Spleen (tissue), 11 donors: ENCODE measurements around the gene SUPT3H. TPM values are rescaled to one million over a fixed set of nuclear protein-coding genes. Genes with fewer than 3 reads are reported as not detected.
"Not testable (repeated sequence)": the region's sequence is repeated elsewhere in the genome, so short reads cannot be mapped to it uniquely, and the experiment has no call there.

ENCODE experiments used
- DNase-seq: peaks from one replicate; pipeline ENCODE4 v3.0.0-alpha.2; 2020
- H3K27ac ChIP-seq, 8 donors: fragments of 200-600 bp; sonication (generic) in 7 of 8; 1 replicate in 4 of 8; 2 replicates in 4 of 8; pipeline versions ENCODE4 v1.5.0 to v1.8.0; 2016 to 2021; ENCODE audit warnings: inconsistent platforms in 4 of 8, mild to moderate bottlenecking in 4 of 8, moderate library complexity in 1 of 8
- H3K27me3 ChIP-seq, 7 donors: fragments of 200-600 bp; sonication (generic) in 6 of 7; replicated peaks in 1 of 7; 1 replicate in 4 of 7; 2 replicates in 3 of 7; pipeline versions ENCODE4 v1.5.0 to v1.8.0; 2016 to 2021; ENCODE audit warnings: inconsistent platforms in 3 of 7, mild to moderate bottlenecking in 1 of 7
- H3K36me3 ChIP-seq, 6 donors: fragments of 200-600 bp; sonication (generic) in 5 of 6; 1 replicate in 4 of 6; 2 replicates in 2 of 6; pipeline versions ENCODE4 v1.5.0 to v1.8.0; 2016 to 2021; ENCODE audit warnings: inconsistent platforms in 2 of 6
- H3K4me1 ChIP-seq, 6 donors: fragments of 200-600 bp; sonication (generic) in 5 of 6; 1 replicate in 3 of 6; 2 replicates in 3 of 6; pipeline versions ENCODE4 v1.5.0 to v1.8.0; 2016 to 2021; ENCODE audit warnings: inconsistent platforms in 3 of 6
- H3K4me3 ChIP-seq, 8 donors: fragments of 200-600 bp; sonication (generic) in 7 of 8; 1 replicate in 4 of 8; 2 replicates in 4 of 8; pipeline versions ENCODE4 v1.5.0 to v1.8.0; 2016 to 2021; ENCODE audit warnings: inconsistent platforms in 4 of 8, mild to moderate bottlenecking in 4 of 8, moderate library complexity in 2 of 8
- H3K9me3 ChIP-seq, 8 donors: fragments of 200-600 bp; sonication (generic) in 7 of 8; 1 replicate in 4 of 8; 2 replicates in 4 of 8; pipeline versions ENCODE4 v1.5.0 to v1.8.0; 2016 to 2021; ENCODE audit warnings: inconsistent platforms in 4 of 8
- POLR2A ChIP-seq, 3 donors: fragments of 450-650 bp; IDR thresholded peaks; one replicate each; pipeline ENCODE4 v1.5.1; 2017; ENCODE audit warnings: antibody characterized with exemption in 3 of 3, mild to moderate bottlenecking in 1 of 3
- POLR2AphosphoS5 ChIP-seq, 3 donors: sonication (generic); formaldehyde crosslinking; IDR thresholded peaks; one replicate each; pipeline ENCODE4 v1.5.1; 2017; ENCODE audit warnings: antibody characterized with exemption in 3 of 3
- WGBS, 5 donors: extraction: QIAGEN DNeasy Blood & Tissue Kit in 3 of 5; methylation state at CpG; one replicate each; pipeline versions ENCODE4 v1.1.5 to v1.1.7; 2013 to 2018; 5-methylcytosine and 5-hydroxymethylcytosine counted together
- intact Hi-C: fragments of 100-400 bp; cut with DNase I; formaldehyde crosslinking; loops from one replicate; pipeline ENCODE4 v1.15.0; 2023; ENCODE audit warnings: low total_unique reads
- polyA plus RNA-seq, 3 donors: library from polyadenylated mRNA; stranded (reverse); fragments of 200-250 nt; gene quantifications; one replicate each; pipeline ENCODE4 v1.2.1, GENCODE V29; 2013
- total RNA-seq, 7 donors: library from RNA; depleted of rRNA in 3 of 7; stranded (reverse); fragments of >200 nt in 3 of 7; fragmentation: NEBNext Ultra II Directional in 4 of 7; extraction: Animal tissue kit (Norgen Biotek cat#: 25700) in 4 of 7; gene quantifications; one replicate each; pipeline versions ENCODE4 v1.1.0 to v1.2.1, GENCODE V29; 2016 to 2021
- TF ChIP-seq, protein P1 (sequence below), 11 experiments: fragments of 200-600 bp in 7 of 11; fragments of 450-650 bp in 4 of 11; sonication (generic) in 4 of 11; IDR thresholded peaks in 8 of 11; conservative IDR thresholded peaks in 3 of 11; 1 replicate in 7 of 11; 2 replicates in 4 of 11; pipeline versions ENCODE4 v1.4.0 to v1.8.0; 2016 to 2021; ENCODE audit warnings: antibody characterized with exemption in 11 of 11, inconsistent platforms in 4 of 11, mild to moderate bottlenecking in 1 of 11
- donor health status: healthy with polysubstance abuse.
- donor health status: DM: no; HTN: no; CAD: no; lungs with moderate emphysema.
- donor health status: DM: no; HTN: no; CAD: no.
- donor health status: Bipolar disorder and iron deficiency.
- donor health status: healthy.
- donor health status: DM: no; HTN: no; CAD: no.
- donor health status: DM: yes; HTN: yes; CAD: no.

Gene SUPT3H
- total and polyA plus RNA-seq, 10 donors = 3.1 to 16.8 (median 6.2) TPM

DNA sequence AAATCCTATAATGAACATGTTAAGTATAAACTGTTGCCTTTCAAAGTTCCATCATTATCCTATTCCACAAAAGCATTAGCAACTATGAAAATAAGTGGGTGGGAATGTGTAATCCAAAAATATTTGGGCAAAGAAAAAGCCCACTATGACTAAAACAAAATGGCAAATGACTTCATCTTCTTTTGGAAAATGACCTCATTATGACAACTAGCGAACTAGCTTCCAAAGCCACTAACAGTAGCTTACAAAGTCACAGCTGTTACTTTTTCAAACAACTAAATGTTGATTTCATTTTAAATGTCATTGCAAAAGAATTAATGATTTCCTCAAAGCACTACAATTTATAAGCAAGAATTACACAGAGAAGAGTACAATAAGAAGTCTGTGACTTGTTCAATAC lies 99.4 kb downstream of the SUPT3H start:
- H3K36me3 ChIP-seq = peaks cover 0 to 4% (median 0%) of the 10 kb centered on the region in 6 donors
- no peak overlapping the region for H3K4me3 ChIP-seq
- no peaks in the 10 kb centered on the region for H3K27me3 ChIP-seq
- no peaks in the 10 kb centered on the region for H3K4me1 ChIP-seq
- intact Hi-C loops = no loop called here
- WGBS, 5 donors = 91 to 98% (median 96%) methylated on average over 1 of the region's 1 CpG
- H3K9me3 ChIP-seq = peaks cover 0 to 15% (median 13%) of the 10 kb centered on the region in 8 donors
- TF ChIP-seq, protein P1, sequence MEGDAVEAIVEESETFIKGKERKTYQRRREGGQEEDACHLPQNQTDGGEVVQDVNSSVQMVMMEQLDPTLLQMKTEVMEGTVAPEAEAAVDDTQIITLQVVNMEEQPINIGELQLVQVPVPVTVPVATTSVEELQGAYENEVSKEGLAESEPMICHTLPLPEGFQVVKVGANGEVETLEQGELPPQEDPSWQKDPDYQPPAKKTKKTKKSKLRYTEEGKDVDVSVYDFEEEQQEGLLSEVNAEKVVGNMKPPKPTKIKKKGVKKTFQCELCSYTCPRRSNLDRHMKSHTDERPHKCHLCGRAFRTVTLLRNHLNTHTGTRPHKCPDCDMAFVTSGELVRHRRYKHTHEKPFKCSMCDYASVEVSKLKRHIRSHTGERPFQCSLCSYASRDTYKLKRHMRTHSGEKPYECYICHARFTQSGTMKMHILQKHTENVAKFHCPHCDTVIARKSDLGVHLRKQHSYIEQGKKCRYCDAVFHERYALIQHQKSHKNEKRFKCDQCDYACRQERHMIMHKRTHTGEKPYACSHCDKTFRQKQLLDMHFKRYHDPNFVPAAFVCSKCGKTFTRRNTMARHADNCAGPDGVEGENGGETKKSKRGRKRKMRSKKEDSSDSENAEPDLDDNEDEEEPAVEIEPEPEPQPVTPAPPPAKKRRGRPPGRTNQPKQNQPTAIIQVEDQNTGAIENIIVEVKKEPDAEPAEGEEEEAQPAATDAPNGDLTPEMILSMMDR (IDR thresholded peaks at IDR 0.05 in 8 of 11, conservative IDR thresholded peaks at IDR 0.05 in 3 of 11) = no peak
- TF ChIP-seq POLR2A (IDR thresholded peaks at IDR 0.05) = no peak
- TF ChIP-seq POLR2AphosphoS5 (IDR thresholded peaks at IDR 0.05) = no peak
- no peak for DNase-seq
- H3K27ac ChIP-seq = no peak overlapping the region

DNA sequence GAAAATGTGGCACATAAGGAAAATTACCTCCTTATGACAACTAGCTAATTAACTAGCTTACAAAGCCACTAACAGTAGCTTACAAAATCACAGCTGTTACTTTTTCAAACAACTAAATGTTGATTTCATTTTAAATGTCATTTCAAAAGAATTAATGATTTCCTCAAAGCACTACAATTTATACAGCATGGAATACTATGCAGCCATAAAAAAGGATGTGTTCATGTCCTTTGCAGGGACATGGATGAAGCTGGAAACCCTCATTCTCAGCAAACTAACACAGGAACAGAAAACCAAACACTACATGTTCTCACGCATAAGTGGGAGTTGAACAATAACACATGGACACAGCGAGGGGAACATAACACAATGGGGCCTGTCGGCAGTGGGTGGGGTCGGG lies 100.0 kb downstream of the SUPT3H start:
- H3K27ac ChIP-seq, DNase-seq, intact Hi-C loops, H3K36me3 ChIP-seq, H3K27me3 ChIP-seq, H3K4me3 ChIP-seq, H3K4me1 ChIP-seq: not testable (repeated sequence)
- WGBS, 5 donors = 94 to 99% (median 97%) methylated on average over 4 of the region's 4 CpGs
- peaks cover 0 to 15% (median 13%) of the 10 kb centered on the region in 8 donors for H3K9me3 ChIP-seq

DNA sequence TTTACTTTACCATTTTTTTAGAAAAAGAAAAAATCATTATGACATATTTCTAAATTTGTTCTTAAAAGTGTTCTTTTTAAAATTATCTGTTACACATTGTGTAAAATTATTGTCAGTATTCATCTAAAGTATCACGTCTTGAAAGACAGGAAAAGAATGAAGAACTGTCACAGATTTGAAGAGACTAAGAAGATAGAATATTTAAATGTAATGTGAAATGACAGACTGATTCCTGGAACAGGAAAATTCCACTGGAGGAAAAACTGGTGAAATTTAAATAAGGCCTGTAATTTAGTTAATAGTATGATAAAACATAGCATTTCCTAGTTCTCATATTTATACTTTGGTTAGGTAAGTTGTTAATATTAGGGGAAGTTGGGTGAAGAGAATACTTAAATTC lies 102.4 kb downstream of the SUPT3H start:
- Histone ChIP-seq H3K36me3 (no peaks in the 10 kb centered on the region), H3K4me3 (no peak overlapping the region), H3K4me1 (no peaks in the 10 kb centered on the region), H3K9me3 (peaks cover 0 to 14% (median 4%) of the 10 kb centered on the region in 8 donors), H3K27me3 (no peaks in the 10 kb centered on the region), H3K27ac (no peak overlapping the region)
- intact Hi-C loops = no loop called here
- WGBS, 5 donors = 81 to 97% (median 90%) methylated on average over 1 of the region's 1 CpG
- DNase-seq = no peak
- TF ChIP-seq POLR2A (IDR thresholded peaks at IDR 0.05) = no peak
- TF ChIP-seq, protein P1 (IDR thresholded peaks at IDR 0.05 in 8 of 11, conservative IDR thresholded peaks at IDR 0.05 in 3 of 11) = no peak
- TF ChIP-seq POLR2AphosphoS5 (IDR thresholded peaks at IDR 0.05) = no peak

DNA sequence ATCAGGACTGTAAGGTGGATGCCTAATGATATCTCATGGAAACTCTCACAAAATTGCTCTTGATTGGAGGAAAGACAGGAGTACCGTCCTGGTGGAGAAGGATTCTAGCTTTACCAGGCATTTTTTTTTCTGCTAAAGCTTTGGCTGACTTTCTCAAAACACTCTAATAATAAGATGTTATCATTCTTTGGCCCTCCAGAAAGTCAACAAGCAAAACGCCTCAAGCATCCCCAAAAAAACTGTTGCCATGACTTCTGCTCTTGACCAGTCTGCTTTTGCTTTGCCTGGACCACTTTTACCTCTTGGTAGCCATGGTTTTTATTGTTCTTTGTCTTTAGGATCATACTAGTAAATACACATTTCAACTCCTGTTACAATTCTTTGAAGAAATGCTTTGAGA lies 105.1 kb downstream of the SUPT3H start:
- WGBS, 5 donors = 88 to 100% (median 90%) methylated on average over 2 of the region's 2 CpGs
- no peak for DNase-seq
- Histone ChIP-seq H3K27me3 (no peaks in the 10 kb centered on the region), H3K9me3 (peaks cover 0 to 11% (median 4%) of the 10 kb centered on the region in 8 donors), H3K27ac (no peak overlapping the region), H3K4me1 (no peaks in the 10 kb centered on the region), H3K4me3 (no peak overlapping the region), H3K36me3 (no peaks in the 10 kb centered on the region)
- TF ChIP-seq POLR2AphosphoS5 (IDR thresholded peaks at IDR 0.05) = no peak
- TF ChIP-seq, protein P1 (IDR thresholded peaks at IDR 0.05 in 8 of 11, conservative IDR thresholded peaks at IDR 0.05 in 3 of 11) = no peak
- no peak for TF ChIP-seq POLR2A (IDR thresholded peaks at IDR 0.05)
- intact Hi-C loops = no loop called here

DNA sequence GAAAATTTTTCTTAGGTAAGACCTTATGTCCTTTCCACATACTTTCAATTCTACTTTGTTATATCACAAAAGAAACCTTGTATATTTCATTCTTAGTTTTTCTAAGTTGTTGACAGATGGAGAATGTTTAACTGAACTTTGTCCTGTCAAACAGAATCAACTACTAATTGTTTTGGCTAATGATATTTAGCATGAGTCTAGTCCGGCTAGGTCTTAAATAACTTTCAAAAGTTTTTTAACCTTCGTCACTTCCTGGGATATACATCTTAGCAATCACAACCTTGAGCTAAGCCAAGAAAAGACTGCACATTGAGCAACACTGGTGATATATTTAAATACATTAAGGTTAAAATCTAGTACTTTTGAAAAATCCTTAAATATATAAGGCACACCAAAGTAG lies 112.5 kb downstream of the SUPT3H start:
- Histone ChIP-seq H3K4me3 (no peak overlapping the region), H3K4me1 (no peaks in the 10 kb centered on the region), H3K27me3 (no peaks in the 10 kb centered on the region), H3K9me3 (no peaks in the 10 kb centered on the region), H3K36me3 (no peaks in the 10 kb centered on the region), H3K27ac (no peak overlapping the region)
- WGBS, 5 donors = 67 to 89% (median 78%) methylated on average over 2 of the region's 2 CpGs
- TF ChIP-seq POLR2A (IDR thresholded peaks at IDR 0.05) (no peak), POLR2AphosphoS5 (IDR thresholded peaks at IDR 0.05) (no peak)
- TF ChIP-seq, protein P1 (IDR thresholded peaks at IDR 0.05 in 8 of 11, conservative IDR thresholded peaks at IDR 0.05 in 3 of 11) = no peak
- DNase-seq = no peak
- intact Hi-C loops = no loop called here
